PC-9 (cell line): ENCODE results near the gene CFAP54. TPM values are rescaled to one million over a fixed set of nuclear protein-coding genes. Genes with fewer than 3 reads are reported as not detected.

Source experiments
- BruUV-seq: library from RNA; stranded (reverse); fragments of 400-500 nt; replicated peaks from 2 replicates; lab custom pipeline; 2021; lab: Mats Ljungman, UMichigan
- CTCF ChIA-PET: fragments of 300-600 bp; sonication (Branson Sonifier 250); formaldehyde crosslinking; loops from one replicate; lab custom pipeline; 2022; ENCODE audit warnings: antibody characterized with exemption; lab: Charles Lee
- POLR2A ChIA-PET: fragments of 300-600 bp; sonication (Branson Sonifier 250); formaldehyde crosslinking; loops from one replicate; lab custom pipeline; 2022; ENCODE audit warnings: antibody characterized with exemption; ENCODE audit not compliant: unreplicated experiment; lab: Charles Lee
- DNase-seq, 2 experiments: peaks; one replicate each; pipeline versions ENCODE4 v3.0.0 to v3.0.0-alpha.2; 2015 to 2022; ENCODE audit warnings: mixed read lengths in 1 of 2
- H2AFZ ChIP-seq: fragments of 200-600 bp; sonication (generic); 2 replicates; pipeline ENCODE4 v1.8.1; 2017; ENCODE audit warnings: antibody characterized with exemption
- H3F3A ChIP-seq: fragments of 200-600 bp; sonication (generic); 2 replicates; pipeline ENCODE4 v1.8.1; 2017; ENCODE audit warnings: antibody characterized with exemption, mild to moderate bottlenecking, low read depth; ENCODE audit not compliant: insufficient read depth
- H3K27ac ChIP-seq: fragments of 200-600 bp; sonication (generic); 2 replicates; pipeline ENCODE4 v1.6.1; 2016; ENCODE audit warnings: mixed run types
- H3K27me3 ChIP-seq: fragments of 200-600 bp; sonication (generic); 2 replicates; pipeline ENCODE4 v1.6.1; 2016; ENCODE audit warnings: low read depth, mixed run types; ENCODE audit not compliant: insufficient read depth
- H3K36me3 ChIP-seq: fragments of 200-600 bp; sonication (generic); 2 replicates; pipeline ENCODE4 v1.6.1; 2016; ENCODE audit warnings: low read depth, mixed run types
- H3K4me1 ChIP-seq: fragments of 200-600 bp; sonication (generic); replicated peaks from 2 replicates; pipeline ENCODE4 v1.6.1; 2016; ENCODE audit warnings: mixed run types; ENCODE audit not compliant: insufficient read depth
- H3K4me2 ChIP-seq: fragments of 200-600 bp; sonication (generic); 2 replicates; pipeline ENCODE4 v1.6.1; 2017; ENCODE audit warnings: mixed run types
- H3K4me3 ChIP-seq: fragments of 200-600 bp; sonication (generic); 2 replicates; pipeline ENCODE4 v1.6.1; 2016; ENCODE audit warnings: mixed run types
- H3K79me2 ChIP-seq: fragments of 200-600 bp; sonication (generic); 2 replicates; pipeline ENCODE4 v1.6.1; 2017; ENCODE audit warnings: low read depth, mixed run types
- H3K9me2 ChIP-seq: fragments of 200-600 bp; sonication (generic); 2 replicates; pipeline ENCODE4 v1.8.1; 2017; ENCODE audit warnings: mild to moderate bottlenecking; ENCODE audit not compliant: insufficient read depth
- H3K9me3 ChIP-seq: fragments of 200-600 bp; sonication (generic); 2 replicates; pipeline ENCODE4 v1.8.1; 2016; ENCODE audit warnings: low read depth; ENCODE audit not compliant: insufficient read depth
- H4K20me1 ChIP-seq: fragments of 200-600 bp; sonication (generic); 2 replicates; pipeline ENCODE4 v1.8.1; 2017; ENCODE audit not compliant: insufficient read depth
- CTCF ChIP-seq: fragments of 200-600 bp; sonication (generic); conservative IDR thresholded peaks from 2 replicates; pipeline ENCODE4 v1.6.1; 2017; ENCODE audit warnings: mixed run types, antibody characterized with exemption, mild to moderate bottlenecking, moderate library complexity
- EZH2 ChIP-seq: fragments of 200-600 bp; sonication (generic); IDR thresholded peaks from 2 replicates; pipeline ENCODE4 v1.8.0; 2017; ENCODE audit warnings: antibody characterized with exemption, low read depth
- intact Hi-C: fragments of 100-400 bp; cut with micrococcal nuclease; formaldehyde crosslinking; loops from one replicate; pipeline ENCODE4 v1.10.0; 2022; ENCODE audit not compliant: unreplicated experiment
- total RNA-seq: library from RNA; stranded (reverse); gene quantifications from 2 replicates; pipeline ENCODE4 v1.2.3, GENCODE V29; 2021

The CFAP54 gene
- total RNA-seq, 1 experiment from 2014 or later = 16.4 TPM

GRCh38 chr12:96824838-96825236 is 335.5 kb downstream of the CFAP54 start:
- Histone ChIP-seq H3K27ac (no peak overlapping the region), H3F3A (no peaks in the 10 kb centered on the region), H3K9me3 (no peaks in the 10 kb centered on the region), H2AFZ (no peak overlapping the region), H3K79me2 (no peaks in the 10 kb centered on the region), H3K27me3 (no peaks in the 10 kb centered on the region), H3K9me2 (no peaks in the 10 kb centered on the region), H3K4me3 (no peak overlapping the region), H4K20me1 (no peaks in the 10 kb centered on the region), H3K4me2 (no peak overlapping the region), H3K4me1 (no peaks in the 10 kb centered on the region), H3K36me3 (no peaks in the 10 kb centered on the region)
- no peak for DNase-seq
- CTCF ChIA-PET = no interaction called here
- BruUV-seq = no TSS peak
- intact Hi-C loops = no loop called here
- TF ChIP-seq EZH2 (no peak), CTCF (no peak)
- POLR2A ChIA-PET = no interaction called here

GRCh38 chr12:96828169-96828789 is 338.9 kb downstream of the CFAP54 start:
- POLR2A ChIA-PET = no interaction called here
- Histone ChIP-seq H3K4me1 (no peaks in the 10 kb centered on the region), H3K27ac (no peak overlapping the region), H4K20me1 (no peaks in the 10 kb centered on the region), H3F3A (no peaks in the 10 kb centered on the region), H2AFZ (no peak overlapping the region), H3K4me3 (no peak overlapping the region), H3K79me2 (no peaks in the 10 kb centered on the region), H3K27me3 (no peaks in the 10 kb centered on the region), H3K9me3 (no peaks in the 10 kb centered on the region), H3K9me2 (no peaks in the 10 kb centered on the region), H3K36me3 (no peaks in the 10 kb centered on the region), H3K4me2 (no peak overlapping the region)
- no TSS peak for BruUV-seq
- TF ChIP-seq CTCF = no peak
- DNase-seq = no peak
- intact Hi-C loops = no loop called here
- CTCF ChIA-PET = no interaction called here

GRCh38 chr12:96829354-96829753 is 340.0 kb downstream of the CFAP54 start:
- H3K79me2 ChIP-seq = no peaks in the 10 kb centered on the region
- no peak overlapping the region for H2AFZ ChIP-seq
- intact Hi-C loops = no loop called here
- H3K36me3 ChIP-seq = no peaks in the 10 kb centered on the region
- no peaks in the 10 kb centered on the region for H3K9me3 ChIP-seq
- POLR2A ChIA-PET = no interaction called here
- H3K27me3 ChIP-seq = no peaks in the 10 kb centered on the region
- BruUV-seq = no TSS peak
- no peaks in the 10 kb centered on the region for H3K4me1 ChIP-seq
- CTCF ChIA-PET = no interaction called here
- no peak for TF ChIP-seq EZH2
- TF ChIP-seq CTCF = no peak
- H3K4me2 ChIP-seq = no peak overlapping the region
- no peaks in the 10 kb centered on the region for H3K9me2 ChIP-seq
- H3K27ac ChIP-seq = no peak overlapping the region
- H3F3A ChIP-seq = no peaks in the 10 kb centered on the region
- no peak for DNase-seq
- no peak overlapping the region for H3K4me3 ChIP-seq
- H4K20me1 ChIP-seq = no peaks in the 10 kb centered on the region
